Measurements from ENCODE around the gene RBFOX1. TPM values are rescaled to one million over a fixed set of nuclear protein-coding genes. Genes with fewer than 3 reads are reported as not detected.

RBFOX1 gene
- total RNA-seq, 4 donors from 2014 or later, result 0.29 to 0.30 TPM; not detected in 2

GRCh38 chr16:7334801-7335560 is 2.3 kb downstream of the RBFOX1 start:
- no peak overlapping the region for H3K4me3 ChIP-seq (ENCODE audit: low read depth, poor library complexity, severe bottlenecking)
- intact Hi-C loops (cut with DNase I; ENCODE audit: low total_unique reads), result no loop called here
- TF ChIP-seq POLR2A (IDR thresholded peaks at IDR 0.05) (no peak), CTCF (IDR thresholded peaks at IDR 0.05) (no peak)
- WGBS, 2 donors, result 69 to 75% methylated on average over 3 of the region's 3 CpGs
- no peak for DNase-seq (ENCODE audit: low spot score in 2 of 2)

GRCh38 chr16:7335991-7336634 is 3.5 kb downstream of the RBFOX1 start:
- intact Hi-C loops (cut with DNase I; ENCODE audit: low total_unique reads), result no loop called here
- no peak for TF ChIP-seq CTCF (IDR thresholded peaks at IDR 0.05)
- TF ChIP-seq POLR2A (IDR thresholded peaks at IDR 0.05), result no peak
- 33 to 66% methylated on average over 3 of the region's 3 CpGs for WGBS, 2 donors
- no peak for DNase-seq (ENCODE audit: low spot score in 2 of 2)
- no peak overlapping the region for H3K4me3 ChIP-seq (ENCODE audit: low read depth, poor library complexity, severe bottlenecking)

GRCh38 chr16:7336742-7337141 is 4.1 kb downstream of the RBFOX1 start:
- WGBS, 2 donors, result 64 to 72% methylated on average over 1 of the region's 1 CpG
- DNase-seq (ENCODE audit: low spot score in 2 of 2), result no peak
- no peak overlapping the region for H3K4me3 ChIP-seq (ENCODE audit: low read depth, poor library complexity, severe bottlenecking)
- TF ChIP-seq POLR2A (IDR thresholded peaks at IDR 0.05) (no peak), CTCF (IDR thresholded peaks at IDR 0.05) (no peak)
- intact Hi-C loops (cut with DNase I; ENCODE audit: low total_unique reads), result no loop called here

- peak in 1 of 2 donors; percentile 20 for DNase-seq (ENCODE audit: low spot score in 2 of 2)
- WGBS, 2 donors, result 41 to 62% methylated on average over 4 of the region's 4 CpGs
- TF ChIP-seq POLR2A (IDR thresholded peaks at IDR 0.05), result no peak
- TF ChIP-seq CTCF (IDR thresholded peaks at IDR 0.05), result no peak
- H3K4me3 ChIP-seq (ENCODE audit: low read depth, poor library complexity, severe bottlenecking), result no peak overlapping the region
- intact Hi-C loops (cut with DNase I; ENCODE audit: low total_unique reads), result no loop called here
These were observed 6.2 kb downstream of the RBFOX1 start for GRCh38 chr16:7338826-7339225.

GRCh38 chr16:7339700-7340099 is 7.1 kb downstream of the RBFOX1 start:
- TF ChIP-seq CTCF (IDR thresholded peaks at IDR 0.05) (no peak), POLR2A (IDR thresholded peaks at IDR 0.05) (no peak)
- 92 to 100% methylated on average over 1 of the region's 1 CpG for WGBS, 2 donors
- intact Hi-C loops (cut with DNase I; ENCODE audit: low total_unique reads), result no loop called here
- DNase-seq (ENCODE audit: low spot score in 2 of 2), result no peak
- no peak overlapping the region for H3K4me3 ChIP-seq (ENCODE audit: low read depth, poor library complexity, severe bottlenecking)

Data from lower leg skin (tissue), 4 donors.